ENCODE data around the gene COA4.
"Not testable (repeated sequence)": the region's sequence is repeated elsewhere in the genome, so short reads cannot be mapped to it uniquely, and the experiment has no call there.

Gene COA4

GRCh38 chr11:73876424-73877310 lies at the start of gene COA4, which contains the start of gene PAAF1:
Gene COA4, minus strand, starts transcription at chr11:73876846. Its CDS starts 3,468 bp downstream, at chr11:73873378.
Gene PAAF1, plus strand, starts transcription at chr11:73876999. Its CDS starts 23 bp downstream, at chr11:73877022.
- peak; percentile 77 to 88 (median 82) for DNase-seq

- DNase-seq = no peak
Observed at GRCh38 chr11:73921180-73921579, 44.5 kb upstream of the COA4 start.

GRCh38 chr11:73916435-73916834 lies 39.8 kb upstream of the COA4 start:
- DNase-seq = no peak

GRCh38 chr11:73914284-73914683 lies 37.6 kb upstream of the COA4 start:
- no peak for DNase-seq

GRCh38 chr11:73913472-73913871 lies 36.8 kb upstream of the COA4 start:
- DNase-seq = no peak

- DNase-seq = no peak
Observed at GRCh38 chr11:73912026-73912425, 35.4 kb upstream of the COA4 start.

GRCh38 chr11:73907191-73907590 lies 30.5 kb upstream of the COA4 start:
- DNase-seq = no peak

GRCh38 chr11:73902303-73902702 lies 25.7 kb upstream of the COA4 start:
- no peak for DNase-seq

GRCh38 chr11:73894725-73895335 lies 18.2 kb upstream of the COA4 start:
- no peak for DNase-seq

GRCh38 chr11:73893041-73893440 lies 16.4 kb upstream of the COA4 start:
- DNase-seq = no peak

GRCh38 chr11:73889536-73889935 lies 12.9 kb upstream of the COA4 start:
- DNase-seq = no peak

- DNase-seq = no peak
Observed at GRCh38 chr11:73889019-73889418, 12.4 kb upstream of the COA4 start.

GRCh38 chr11:73888244-73888643 lies 11.6 kb upstream of the COA4 start:
- DNase-seq = no peak

- no peak for DNase-seq
Observed at GRCh38 chr11:73883856-73884255, 7.2 kb upstream of the COA4 start.

- not testable (repeated sequence) for DNase-seq
Observed at GRCh38 chr11:73880449-73880848, 3.8 kb upstream of the COA4 start.

- DNase-seq = no peak
Observed at GRCh38 chr11:73878771-73879170, 2.1 kb upstream of the COA4 start.

- DNase-seq = no peak
Observed at GRCh38 chr11:73875840-73876239, 806 bp downstream of the COA4 start.

GRCh38 chr11:73875380-73875779 lies 1.3 kb downstream of the COA4 start:
- DNase-seq = no peak

- no peak for DNase-seq
Observed at GRCh38 chr11:73872749-73873357, 3.8 kb downstream of the COA4 start.

GRCh38 chr11:73870261-73870660 lies 6.4 kb downstream of the COA4 start:
- DNase-seq = no peak

GRCh38 chr11:73869332-73869949 lies 7.2 kb downstream of the COA4 start:
- DNase-seq = no peak

- DNase-seq = no peak
Observed at GRCh38 chr11:73866586-73866996, 10.1 kb downstream of the COA4 start.

GRCh38 chr11:73866095-73866579 lies 10.5 kb downstream of the COA4 start:
- no peak for DNase-seq

Measured in activated naive CD4-positive, alpha-beta T cell (primary cell).